Adrenal gland (tissue), 5 donors: ENCODE results near the gene CENPB.

ENCODE experiments used
- CTCF ChIP-seq, 6 experiments: fragments of 450-650 bp in 4 of 6; fragments of 200-600 bp in 2 of 6; sonication (generic) in 1 of 6; IDR thresholded peaks; 1 replicate in 5 of 6; 2 replicates in 1 of 6; pipeline versions ENCODE4 v1.5.1 to v1.8.0; 2016 to 2021; ENCODE audit warnings: antibody characterized with exemption in 6 of 6, mild to moderate bottlenecking in 2 of 6, moderate library complexity in 1 of 6
- POLR2A ChIP-seq, 2 donors: fragments of 450-650 bp; IDR thresholded peaks; one replicate each; pipeline ENCODE4 v1.6.1; 2017; ENCODE audit warnings: antibody characterized with exemption in 2 of 2, mild to moderate bottlenecking in 2 of 2, moderate library complexity in 1 of 2
- donor health status: DM: no; HTN: no; CAD: no.

DNA sequence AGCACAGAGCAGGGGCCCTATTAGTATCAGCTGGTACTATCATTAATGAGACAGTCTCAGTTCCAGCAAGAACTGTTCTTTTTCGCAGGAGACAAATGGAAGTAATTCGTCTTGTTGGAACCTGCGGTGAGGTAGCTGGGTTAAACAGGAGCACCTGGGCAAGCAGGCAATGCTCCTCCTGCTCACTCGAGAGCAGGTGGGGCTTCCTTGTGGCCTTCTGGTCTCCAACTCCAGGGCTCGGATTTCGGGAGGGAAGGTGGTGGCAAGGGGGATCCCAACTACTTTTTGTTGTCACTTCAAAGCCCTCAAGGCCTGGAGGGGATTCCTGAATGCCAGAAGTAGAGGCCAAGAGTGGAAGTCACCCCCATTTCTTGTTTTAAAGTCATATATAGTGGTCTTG is 3.9 kb downstream of the CENPB start:
- TF ChIP-seq CTCF (IDR thresholded peaks at IDR 0.05): no peak
- no peak for TF ChIP-seq POLR2A (IDR thresholded peaks at IDR 0.05)
